HG03064 (cell line): ENCODE measurements around the gene C19orf47.

ENCODE experiments used
- ATAC-seq: cut with Tn5 transposase; IDR thresholded peaks from one replicate; pipeline ENCODE4 v1.9.1; 2021; ENCODE audit warnings: low read depth; ENCODE audit not compliant: unreplicated experiment

The C19orf47 gene

GRCh38 chr19:40284251-40284500, 64.0 kb downstream of the C19orf47 start:
- ATAC-seq = no peak

- no peak for ATAC-seq
Measured at GRCh38 chr19:40283414-40284250, 64.6 kb downstream of the C19orf47 start.

- ATAC-seq = no peak
Measured at GRCh38 chr19:40282920-40283319, 65.3 kb downstream of the C19orf47 start.

- ATAC-seq = no peak
Measured at GRCh38 chr19:40282209-40282580, 66.0 kb downstream of the C19orf47 start.

GRCh38 chr19:40281381-40282208, 66.6 kb downstream of the C19orf47 start:
- ATAC-seq = no peak

- no peak for ATAC-seq
Measured at GRCh38 chr19:40280608-40281221, 67.5 kb downstream of the C19orf47 start.

GRCh38 chr19:40279761-40280607, 68.2 kb downstream of the C19orf47 start:
- no peak for ATAC-seq

GRCh38 chr19:40279120-40279551, 69.1 kb downstream of the C19orf47 start:
- ATAC-seq = no peak

GRCh38 chr19:40278361-40279035, 69.7 kb downstream of the C19orf47 start:
- ATAC-seq = no peak

GRCh38 chr19:40277356-40278059, 70.7 kb downstream of the C19orf47 start:
- no peak for ATAC-seq

- ATAC-seq = no peak
Measured at GRCh38 chr19:40274585-40275544, 73.3 kb downstream of the C19orf47 start.

GRCh38 chr19:40273469-40274360, 74.5 kb downstream of the C19orf47 start:
- ATAC-seq = no peak

- no peak for ATAC-seq
Measured at GRCh38 chr19:40272261-40272660, 75.9 kb downstream of the C19orf47 start.

- ATAC-seq = no peak
Measured at GRCh38 chr19:40271706-40272105, 76.5 kb downstream of the C19orf47 start.

GRCh38 chr19:40270362-40271089, 77.7 kb downstream of the C19orf47 start:
- ATAC-seq = no peak
